ENCODE results near the gene HOXB3. TPM values are rescaled to one million over a fixed set of nuclear protein-coding genes. Genes with fewer than 3 reads are reported as not detected.
A peak's percentile ranks its signal among the peaks of the same experiment; 100 is the strongest.

The HOXB3 gene
- polyA plus RNA-seq, 1 experiment: 33.0 TPM

- ChIA-PET CTCF (interaction anchor here (0.6 to 3.3 kb wide), 4 partner anchors 80 to 433 kb away, joined by 3 to 13 read pairs (median 4); no protein-coding TSS in a partner anchor), POLR2A (interaction anchor here (0.8 to 1.6 kb wide), 3 partner anchors 11 to 24 kb away, joined by 3 to 12 read pairs (median 3); no protein-coding TSS in a partner anchor)
- Histone ChIP-seq H3K4me3 (ENCODE audit: low read depth, low read length) (peak overlapping the region; percentile 20), H3K27me3 (ENCODE audit: control insufficient read depth, insufficient read depth, low read length) (no peaks in the 10 kb centered on the region), H3K9me3 (ENCODE audit: control insufficient read depth, insufficient read depth, low read length) (no peaks in the 10 kb centered on the region), H3K27ac (ENCODE audit: low read depth, low read length) (peak overlapping the region; percentile 83)
- DNase-seq (ENCODE audit: low read depth, low spot score): no peak
- TF ChIP-seq, protein P1, sequence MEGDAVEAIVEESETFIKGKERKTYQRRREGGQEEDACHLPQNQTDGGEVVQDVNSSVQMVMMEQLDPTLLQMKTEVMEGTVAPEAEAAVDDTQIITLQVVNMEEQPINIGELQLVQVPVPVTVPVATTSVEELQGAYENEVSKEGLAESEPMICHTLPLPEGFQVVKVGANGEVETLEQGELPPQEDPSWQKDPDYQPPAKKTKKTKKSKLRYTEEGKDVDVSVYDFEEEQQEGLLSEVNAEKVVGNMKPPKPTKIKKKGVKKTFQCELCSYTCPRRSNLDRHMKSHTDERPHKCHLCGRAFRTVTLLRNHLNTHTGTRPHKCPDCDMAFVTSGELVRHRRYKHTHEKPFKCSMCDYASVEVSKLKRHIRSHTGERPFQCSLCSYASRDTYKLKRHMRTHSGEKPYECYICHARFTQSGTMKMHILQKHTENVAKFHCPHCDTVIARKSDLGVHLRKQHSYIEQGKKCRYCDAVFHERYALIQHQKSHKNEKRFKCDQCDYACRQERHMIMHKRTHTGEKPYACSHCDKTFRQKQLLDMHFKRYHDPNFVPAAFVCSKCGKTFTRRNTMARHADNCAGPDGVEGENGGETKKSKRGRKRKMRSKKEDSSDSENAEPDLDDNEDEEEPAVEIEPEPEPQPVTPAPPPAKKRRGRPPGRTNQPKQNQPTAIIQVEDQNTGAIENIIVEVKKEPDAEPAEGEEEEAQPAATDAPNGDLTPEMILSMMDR (IDR thresholded peaks at IDR 0.05; ENCODE audit: low read depth, low read length): no peak
Observed at GRCh38 chr17:48566717-48567116, 23.3 kb downstream of the HOXB3 start.

GRCh38 chr17:48565925-48566710 lies 23.9 kb downstream of the HOXB3 start:
- H3K27me3 ChIP-seq (ENCODE audit: control insufficient read depth, insufficient read depth, low read length): no peaks in the 10 kb centered on the region
- H3K27ac ChIP-seq (ENCODE audit: low read depth, low read length): peak overlapping the region; percentile 83
- H3K9me3 ChIP-seq (ENCODE audit: control insufficient read depth, insufficient read depth, low read length): no peaks in the 10 kb centered on the region
- peak overlapping the region; percentile 65 for H3K4me3 ChIP-seq (ENCODE audit: low read depth, low read length)
- TF ChIP-seq, protein P1 (IDR thresholded peaks at IDR 0.05; ENCODE audit: low read depth, low read length): no peak
- CTCF ChIA-PET: interaction anchor here (0.6 to 1.9 kb wide), 3 partner anchors 215 to 433 kb away, joined by 3 to 5 read pairs (median 5); no protein-coding TSS in a partner anchor
- DNase-seq (ENCODE audit: low read depth, low spot score): no peak
- POLR2A ChIA-PET: interaction anchor here (0.8 to 1.6 kb wide), 4 partner anchors 10 to 25 kb away, joined by 3 to 12 read pairs (median 4); no protein-coding TSS in a partner anchor

DNA sequence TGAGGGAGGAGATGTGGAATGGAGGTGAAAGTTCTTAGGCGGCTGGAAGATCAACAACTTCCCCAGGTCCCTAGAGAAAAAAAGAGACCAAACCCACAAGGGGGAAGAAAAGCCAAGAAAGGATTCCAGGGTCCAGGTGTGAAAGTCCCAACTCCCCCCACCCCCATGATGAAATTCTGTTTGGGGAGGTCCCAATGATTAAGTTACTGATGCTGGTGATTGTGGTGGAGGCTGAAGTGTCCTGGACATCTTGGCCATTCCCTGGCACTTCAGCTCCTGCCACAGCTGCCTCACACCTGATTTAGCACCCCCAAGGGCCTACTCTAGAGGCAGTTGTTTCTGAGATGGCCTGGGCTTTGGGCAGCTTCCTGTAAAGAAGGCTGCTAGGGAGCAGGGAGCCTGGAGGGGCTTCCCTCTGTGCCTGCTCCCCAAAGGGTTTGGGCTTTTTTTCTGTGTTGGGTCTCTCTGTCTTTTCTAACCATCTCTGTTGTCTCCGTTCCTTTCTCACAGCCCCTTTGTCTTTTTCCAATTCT lies 25.0 kb downstream of the HOXB3 start:
- H3K27me3 ChIP-seq (ENCODE audit: control insufficient read depth, insufficient read depth, low read length): no peaks in the 10 kb centered on the region
- POLR2A ChIA-PET: interaction anchor here (1.1 kb wide), 1 partner anchor 14 kb away, joined by 3 read pairs; no protein-coding TSS in a partner anchor
- no peak for DNase-seq (ENCODE audit: low read depth, low spot score)
- CTCF ChIA-PET: interaction anchor here (1.8 kb wide), 1 partner anchor 214 kb away, joined by 5 read pairs; no protein-coding TSS in a partner anchor
- TF ChIP-seq, protein P1 (IDR thresholded peaks at IDR 0.05; ENCODE audit: low read depth, low read length): no peak
- H3K4me3 ChIP-seq (ENCODE audit: low read depth, low read length): peak overlapping the region; percentile 65
- no peaks in the 10 kb centered on the region for H3K9me3 ChIP-seq (ENCODE audit: control insufficient read depth, insufficient read depth, low read length)
- H3K27ac ChIP-seq (ENCODE audit: low read depth, low read length): peak overlapping the region; percentile 83

- Histone ChIP-seq H3K9me3 (ENCODE audit: control insufficient read depth, insufficient read depth, low read length) (no peaks in the 10 kb centered on the region), H3K27ac (ENCODE audit: low read depth, low read length) (peak overlapping the region; percentile 83), H3K27me3 (ENCODE audit: control insufficient read depth, insufficient read depth, low read length) (no peaks in the 10 kb centered on the region), H3K4me3 (ENCODE audit: low read depth, low read length) (peak overlapping the region; percentile 65)
- TF ChIP-seq, protein P1 (IDR thresholded peaks at IDR 0.05; ENCODE audit: low read depth, low read length): no peak
- ChIA-PET CTCF (interaction anchor here (1.8 kb wide), 1 partner anchor 213 kb away, joined by 5 read pairs; no protein-coding TSS in a partner anchor), POLR2A (interaction anchor here (1.1 to 1.4 kb wide), 2 partner anchors 14 to 54 kb away, joined by 3 to 7 read pairs; no protein-coding TSS in a partner anchor)
- DNase-seq (ENCODE audit: low read depth, low spot score): no peak
Observed at GRCh38 chr17:48564188-48565021, 25.6 kb downstream of the HOXB3 start.

Data from AG04450 (cell line).